OCI-LY3 (cell line): ENCODE results near the gene PHF21B.

Experiments used
- EZH2phosphoT487 ChIP-seq: fragments of 200-600 bp; shearing (Covaris generic); IDR thresholded peaks from 2 replicates; pipeline ENCODE4 v1.6.1; 2018; ENCODE audit warnings: antibody characterized with exemption, mixed run types, low read depth
- TF ChIP-seq, protein P1 (sequence below): fragments of 200-600, 300-600 bp; sonication (generic); IDR thresholded peaks from 2 replicates; pipeline ENCODE4 v1.5.1; 2014; ENCODE audit warnings: antibody characterized with exemption, low read length, low read depth

GRCh38 chr22:44932493-44932892, 77.3 kb downstream of the PHF21B start:
- TF ChIP-seq, protein P1, sequence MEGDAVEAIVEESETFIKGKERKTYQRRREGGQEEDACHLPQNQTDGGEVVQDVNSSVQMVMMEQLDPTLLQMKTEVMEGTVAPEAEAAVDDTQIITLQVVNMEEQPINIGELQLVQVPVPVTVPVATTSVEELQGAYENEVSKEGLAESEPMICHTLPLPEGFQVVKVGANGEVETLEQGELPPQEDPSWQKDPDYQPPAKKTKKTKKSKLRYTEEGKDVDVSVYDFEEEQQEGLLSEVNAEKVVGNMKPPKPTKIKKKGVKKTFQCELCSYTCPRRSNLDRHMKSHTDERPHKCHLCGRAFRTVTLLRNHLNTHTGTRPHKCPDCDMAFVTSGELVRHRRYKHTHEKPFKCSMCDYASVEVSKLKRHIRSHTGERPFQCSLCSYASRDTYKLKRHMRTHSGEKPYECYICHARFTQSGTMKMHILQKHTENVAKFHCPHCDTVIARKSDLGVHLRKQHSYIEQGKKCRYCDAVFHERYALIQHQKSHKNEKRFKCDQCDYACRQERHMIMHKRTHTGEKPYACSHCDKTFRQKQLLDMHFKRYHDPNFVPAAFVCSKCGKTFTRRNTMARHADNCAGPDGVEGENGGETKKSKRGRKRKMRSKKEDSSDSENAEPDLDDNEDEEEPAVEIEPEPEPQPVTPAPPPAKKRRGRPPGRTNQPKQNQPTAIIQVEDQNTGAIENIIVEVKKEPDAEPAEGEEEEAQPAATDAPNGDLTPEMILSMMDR: no peak
- TF ChIP-seq EZH2phosphoT487: no peak
